Measurements from ENCODE around the gene ST3GAL4.
A peak's percentile ranks its signal among the peaks of the same experiment; 100 is the strongest.

ST3GAL4 gene

GRCh38 chr11:126407101-126407521 is 51.6 kb downstream of the ST3GAL4 start:
- no peak for DNase-seq (ENCODE audit: low read depth)
- H3K4me3 ChIP-seq (replicated peaks; ENCODE audit: low read depth, low read length), result no peak overlapping the region
- no peak for TF ChIP-seq CTCF (IDR thresholded peaks at IDR 0.05; ENCODE audit: low read length, missing control alignments)

- no peak for DNase-seq (ENCODE audit: low read depth)
- H3K4me3 ChIP-seq (replicated peaks; ENCODE audit: low read depth, low read length), result no peak overlapping the region
- TF ChIP-seq CTCF (IDR thresholded peaks at IDR 0.05; ENCODE audit: low read length, missing control alignments), result no peak
Measured at GRCh38 chr11:126407682-126408288, 52.3 kb downstream of the ST3GAL4 start.

GRCh38 chr11:126408496-126408895 is 53.0 kb downstream of the ST3GAL4 start:
- no peak overlapping the region for H3K4me3 ChIP-seq (replicated peaks; ENCODE audit: low read depth, low read length)
- TF ChIP-seq CTCF (IDR thresholded peaks at IDR 0.05; ENCODE audit: low read length, missing control alignments), result no peak
- DNase-seq (ENCODE audit: low read depth), result no peak

- no peak for DNase-seq (ENCODE audit: low read depth)
- TF ChIP-seq CTCF (IDR thresholded peaks at IDR 0.05; ENCODE audit: low read length, missing control alignments), result no peak
- no peak overlapping the region for H3K4me3 ChIP-seq (replicated peaks; ENCODE audit: low read depth, low read length)
Measured at GRCh38 chr11:126408901-126409619, 53.6 kb downstream of the ST3GAL4 start.

- DNase-seq (ENCODE audit: low read depth), result no peak
- H3K4me3 ChIP-seq (replicated peaks; ENCODE audit: low read depth, low read length), result no peak overlapping the region
- no peak for TF ChIP-seq CTCF (IDR thresholded peaks at IDR 0.05; ENCODE audit: low read length, missing control alignments)
Measured at GRCh38 chr11:126409620-126409985, 54.1 kb downstream of the ST3GAL4 start.

- H3K4me3 ChIP-seq (replicated peaks; ENCODE audit: low read depth, low read length), result no peak overlapping the region
- no peak for TF ChIP-seq CTCF (IDR thresholded peaks at IDR 0.05; ENCODE audit: low read length, missing control alignments)
- no peak for DNase-seq (ENCODE audit: low read depth)
Measured at GRCh38 chr11:126410649-126411048, 55.2 kb downstream of the ST3GAL4 start.

GRCh38 chr11:126411971-126412381 is 56.5 kb downstream of the ST3GAL4 start:
- H3K4me3 ChIP-seq (replicated peaks; ENCODE audit: low read depth, low read length), result no peak overlapping the region
- DNase-seq (ENCODE audit: low read depth), result peak; percentile 41
- TF ChIP-seq CTCF (IDR thresholded peaks at IDR 0.05; ENCODE audit: low read length, missing control alignments), result peak; percentile 42
